ENCODE data around the gene BOD1L1.

- no peak for TF ChIP-seq POLR2A (IDR thresholded peaks at IDR 0.05)
- TF ChIP-seq, protein P1, sequence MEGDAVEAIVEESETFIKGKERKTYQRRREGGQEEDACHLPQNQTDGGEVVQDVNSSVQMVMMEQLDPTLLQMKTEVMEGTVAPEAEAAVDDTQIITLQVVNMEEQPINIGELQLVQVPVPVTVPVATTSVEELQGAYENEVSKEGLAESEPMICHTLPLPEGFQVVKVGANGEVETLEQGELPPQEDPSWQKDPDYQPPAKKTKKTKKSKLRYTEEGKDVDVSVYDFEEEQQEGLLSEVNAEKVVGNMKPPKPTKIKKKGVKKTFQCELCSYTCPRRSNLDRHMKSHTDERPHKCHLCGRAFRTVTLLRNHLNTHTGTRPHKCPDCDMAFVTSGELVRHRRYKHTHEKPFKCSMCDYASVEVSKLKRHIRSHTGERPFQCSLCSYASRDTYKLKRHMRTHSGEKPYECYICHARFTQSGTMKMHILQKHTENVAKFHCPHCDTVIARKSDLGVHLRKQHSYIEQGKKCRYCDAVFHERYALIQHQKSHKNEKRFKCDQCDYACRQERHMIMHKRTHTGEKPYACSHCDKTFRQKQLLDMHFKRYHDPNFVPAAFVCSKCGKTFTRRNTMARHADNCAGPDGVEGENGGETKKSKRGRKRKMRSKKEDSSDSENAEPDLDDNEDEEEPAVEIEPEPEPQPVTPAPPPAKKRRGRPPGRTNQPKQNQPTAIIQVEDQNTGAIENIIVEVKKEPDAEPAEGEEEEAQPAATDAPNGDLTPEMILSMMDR (IDR thresholded peaks at IDR 0.05): no peak
- TF ChIP-seq EP300 (IDR thresholded peaks at IDR 0.05): no peak
- TF ChIP-seq POLR2AphosphoS5 (IDR thresholded peaks at IDR 0.05): no peak
Observed at GRCh38 chr4:13543032-13543838, 84.3 kb downstream of the BOD1L1 start.
